DMS114 treated with DMSO at 0.1 percent for 48 hours (cell line): Measurements from ENCODE around the gene ADSS1.

ENCODE experiments used
- DNase-seq: peaks from one replicate; lab custom pipeline; 2025; ENCODE audit not compliant: unreplicated experiment; lab: John Stamatoyannopoulos, UW

Gene ADSS1

DNA sequence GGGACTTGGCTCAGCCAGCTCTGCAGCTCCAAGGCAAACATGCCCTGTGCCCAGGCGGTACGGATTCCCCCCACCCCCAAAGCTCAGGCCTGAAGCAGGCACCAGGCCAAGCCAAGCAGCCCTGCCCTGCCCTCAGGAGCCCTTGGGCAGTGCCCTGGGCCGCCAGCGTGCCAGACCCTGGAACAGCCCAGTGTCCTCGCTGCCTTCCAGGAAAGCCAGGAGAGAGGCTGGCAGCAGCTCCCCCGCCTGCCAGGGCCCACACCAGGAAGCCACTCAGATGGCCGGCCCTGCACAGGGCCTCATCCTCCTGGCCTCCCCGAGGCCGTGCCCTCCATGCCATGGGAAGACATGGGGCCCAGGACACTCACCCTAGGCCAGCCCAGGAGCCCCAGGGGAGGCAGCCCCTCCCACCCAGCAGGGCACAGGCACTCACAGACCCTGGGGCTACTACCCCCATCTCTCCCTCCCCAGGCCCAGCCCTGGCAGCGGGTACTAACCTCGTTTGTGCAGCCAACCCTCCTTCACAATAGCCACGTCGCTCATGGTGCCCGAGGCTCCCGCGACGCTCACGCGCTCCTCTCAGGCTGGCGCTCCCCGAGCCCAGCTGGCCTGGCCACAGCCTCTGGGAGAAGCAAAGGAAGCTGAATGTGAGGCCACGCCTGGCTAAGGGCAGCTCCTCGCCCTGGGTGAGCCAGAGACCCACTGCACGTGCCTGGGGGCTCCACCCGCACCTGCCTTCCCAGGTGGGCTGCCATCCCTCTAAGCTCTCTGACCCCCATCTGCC lies 68.3 kb downstream of the ADSS1 start:
- no peak for DNase-seq

DNA sequence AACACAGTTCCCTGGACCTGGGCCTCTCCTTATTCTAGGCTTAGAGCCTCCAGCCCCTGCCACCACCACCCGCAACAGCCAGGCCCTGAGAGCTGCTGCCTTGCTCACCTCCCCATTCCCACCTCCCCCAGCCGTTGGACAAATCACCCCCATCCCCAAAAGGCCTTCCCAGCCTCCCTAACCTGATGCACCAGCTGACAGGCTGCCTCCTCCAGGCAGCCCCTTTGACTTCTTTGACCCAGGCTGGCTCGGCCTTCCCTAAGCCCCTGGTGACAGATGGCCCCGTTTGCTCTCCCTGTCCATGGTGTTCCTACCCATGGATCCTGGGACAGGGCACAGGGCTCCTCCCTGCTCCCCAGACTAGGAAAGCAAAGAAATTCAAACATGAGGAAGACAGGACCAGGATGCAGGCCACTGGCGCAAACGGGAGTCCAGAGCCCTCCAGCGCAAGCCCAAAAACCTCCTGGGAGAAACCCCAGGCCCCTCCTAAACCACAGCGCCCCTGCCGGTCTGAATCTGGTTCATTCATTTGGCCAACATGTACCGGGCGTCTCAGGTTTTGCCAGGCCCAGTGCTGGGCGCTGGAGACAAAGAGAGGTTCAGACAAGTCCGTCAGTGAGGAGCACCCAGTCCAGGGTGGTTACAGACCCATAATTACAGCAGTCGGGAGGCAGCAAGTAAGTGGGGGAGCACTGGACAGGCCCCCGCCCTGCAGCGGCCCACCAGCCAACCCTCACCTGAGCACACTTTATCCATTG lies 69.1 kb downstream of the ADSS1 start:
- no peak for DNase-seq

DNA sequence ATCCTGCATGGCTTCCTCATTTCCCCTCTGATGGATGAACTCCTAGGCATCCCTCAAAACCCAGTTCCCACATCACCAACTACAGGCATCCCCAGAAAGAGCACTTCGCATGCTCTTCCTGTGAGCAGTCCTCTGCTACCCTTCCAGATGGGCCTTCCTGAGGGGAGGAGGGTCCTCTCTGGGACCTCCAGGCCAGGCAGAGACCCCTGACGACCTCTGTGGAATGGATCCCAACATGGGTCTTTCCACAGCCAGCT lies 69.6 kb downstream of the ADSS1 start:
- DNase-seq, result no peak

DNA sequence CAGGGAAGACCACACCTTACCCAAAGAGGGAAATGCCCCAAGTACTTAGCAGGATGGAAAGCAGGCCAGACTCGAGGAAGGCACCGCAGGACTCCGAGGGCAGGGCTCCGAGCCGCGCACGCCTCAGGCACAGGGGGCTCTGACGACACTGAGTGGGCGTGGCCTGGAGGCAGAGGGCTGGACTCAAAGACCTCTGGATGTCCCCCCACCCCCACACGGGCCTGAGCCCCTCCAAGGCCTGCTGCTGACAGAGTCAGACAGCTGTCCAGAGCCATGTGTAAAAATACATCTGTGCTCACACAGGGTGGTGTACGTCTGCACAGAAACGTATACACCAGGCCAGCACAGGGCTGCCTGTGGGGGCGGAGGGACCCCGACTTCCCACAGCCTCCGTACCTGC lies 70.1 kb downstream of the ADSS1 start:
- DNase-seq, result no peak

DNA sequence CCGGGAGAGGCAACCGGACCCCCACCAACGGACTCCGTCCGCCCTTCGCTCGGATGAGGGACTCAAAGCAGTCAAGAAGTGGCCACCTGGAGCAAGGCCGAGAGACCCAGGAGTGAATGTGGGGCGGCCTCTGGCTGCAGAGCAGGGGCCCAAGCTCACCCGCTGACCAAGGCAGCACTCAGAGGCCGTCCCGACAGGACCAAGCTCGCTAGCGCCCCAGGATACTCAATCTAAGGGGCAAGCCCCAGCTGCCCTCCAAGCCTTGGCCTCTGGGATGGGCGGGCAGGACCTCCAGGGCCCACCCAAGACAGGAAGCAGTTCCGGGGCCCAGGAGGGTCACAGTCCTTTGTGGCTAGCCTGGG lies 70.6 kb downstream of the ADSS1 start:
- DNase-seq, result no peak

DNA sequence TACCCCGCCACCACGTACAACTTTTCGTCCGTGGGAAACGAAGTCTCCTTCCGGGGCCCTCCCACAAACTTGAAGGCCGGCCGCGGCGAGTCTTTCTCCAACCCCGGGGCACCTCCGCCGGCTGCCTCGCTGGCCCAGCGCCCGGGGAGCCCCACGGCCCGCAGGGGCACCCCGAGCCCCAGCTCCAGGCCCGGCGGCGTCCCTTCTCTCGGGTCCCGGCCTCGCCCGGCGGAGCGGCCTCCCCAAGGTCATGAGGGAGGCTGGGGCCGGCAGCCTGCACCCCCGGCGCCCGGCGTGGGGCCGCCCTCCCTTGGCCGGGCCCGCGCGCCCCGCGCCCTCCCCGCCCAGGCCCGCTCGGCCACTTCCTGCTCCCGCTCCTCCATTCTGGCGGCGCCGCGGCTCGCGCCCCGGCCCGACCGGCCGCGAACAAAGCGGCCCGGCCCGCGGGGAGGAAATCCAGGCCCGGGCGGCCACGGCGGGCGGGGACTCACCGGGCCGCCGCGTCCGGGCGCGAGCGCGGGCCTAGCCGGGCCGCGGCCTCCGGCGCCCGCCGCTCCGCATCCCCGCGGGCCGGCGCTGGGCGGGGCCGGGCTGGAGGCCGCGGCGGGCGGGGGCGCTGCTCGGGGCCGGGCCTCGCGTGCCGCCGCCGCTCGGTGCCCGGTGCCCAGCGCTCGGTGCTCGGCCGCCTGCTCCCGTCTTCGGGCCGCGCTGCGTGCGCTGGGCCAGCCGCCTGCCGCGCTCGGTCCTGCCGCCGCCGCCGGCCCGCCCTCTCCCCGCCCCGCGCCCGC lies 71.2 kb downstream of the ADSS1 start, which contains the start of gene AKT1:
AKT1 (minus strand) TSS at position 756 of the 788 bp plus-strand sequence. CDS start 3,105 bp downstream, outside the sequence.
- no peak for DNase-seq

DNA sequence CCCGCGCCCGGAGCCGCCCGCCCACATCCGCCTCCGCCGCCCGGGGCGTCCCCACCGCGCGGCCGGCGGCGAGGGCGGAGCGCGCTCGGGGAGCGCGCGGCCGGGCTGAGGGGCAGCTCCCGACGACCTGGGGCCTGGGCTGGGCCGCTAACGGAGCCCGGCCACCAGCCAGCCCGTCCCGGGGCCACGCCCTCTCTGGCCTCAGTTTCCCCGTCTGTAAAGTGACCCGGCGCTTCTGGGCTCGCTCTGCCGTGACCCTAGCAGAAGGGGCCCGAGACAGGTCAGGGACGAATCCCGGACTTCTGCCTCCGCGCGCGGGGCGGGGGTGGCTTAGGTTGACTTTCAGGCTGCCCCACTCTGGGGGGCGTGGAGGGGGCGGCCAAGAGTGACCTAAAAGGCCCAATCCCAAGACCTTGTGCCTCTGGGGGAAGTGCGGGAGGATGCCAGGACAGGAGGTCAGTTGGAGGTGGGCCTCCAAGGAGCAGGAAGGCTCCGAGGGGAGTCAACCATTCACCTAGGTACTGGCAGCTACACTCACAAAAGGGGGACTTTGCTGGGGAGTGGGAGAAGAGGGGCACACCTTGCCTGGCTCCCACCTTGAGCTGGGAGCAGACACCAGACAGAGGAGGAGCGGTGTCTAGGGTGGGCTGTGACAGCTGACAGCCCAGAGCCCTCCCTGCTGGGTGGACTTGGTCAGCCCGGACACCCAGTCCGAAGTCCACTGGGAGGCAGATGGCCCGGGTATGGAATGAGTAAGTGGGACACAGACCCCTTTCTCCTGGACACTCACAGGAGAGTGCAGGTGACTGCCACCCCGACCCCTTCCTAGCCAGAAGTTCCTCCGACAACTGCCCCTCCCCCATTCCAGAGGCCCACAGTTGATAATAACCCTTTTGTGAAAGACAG lies 72.0 kb downstream of the ADSS1 start:
- DNase-seq, result no peak

DNA sequence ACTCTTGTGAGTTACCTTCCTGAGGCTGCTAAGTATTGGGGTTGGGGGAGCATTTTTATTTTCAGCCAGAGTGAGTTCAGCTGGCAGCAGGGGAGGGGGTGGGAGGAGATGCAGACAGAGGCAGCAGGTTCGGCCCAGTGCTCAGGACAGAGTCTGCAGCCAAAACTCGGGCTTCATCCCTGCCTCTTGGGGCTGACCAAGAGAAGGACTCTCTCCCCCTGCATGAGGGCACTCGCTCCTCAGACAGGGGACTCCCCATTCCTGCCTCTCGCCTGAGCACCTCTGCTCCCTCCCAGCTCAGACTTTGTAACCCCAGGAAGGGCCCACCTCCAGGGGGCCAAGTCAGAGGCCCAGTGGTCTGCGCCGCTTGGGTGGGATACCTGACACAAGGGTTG lies 72.7 kb downstream of the ADSS1 start:
- no peak for DNase-seq
